Sigmoid colon (tissue), 7 donors: ENCODE data around the gene BCL2L15. TPM values are rescaled to one million over a fixed set of nuclear protein-coding genes. Genes with fewer than 3 reads are reported as not detected.
A peak's percentile ranks its signal among the peaks of the same experiment; 100 is the strongest.

Experiments used
- DNase-seq: peaks from one replicate; pipeline ENCODE4 v3.0.0-alpha.2; 2019
- H3K27ac ChIP-seq, 4 donors: fragments of 200-600 bp; sonication (generic); one replicate each; pipeline ENCODE4 v1.5.1; 2016 to 2019; ENCODE audit warnings: mild to moderate bottlenecking in 1 of 4
- H3K27me3 ChIP-seq, 3 donors: fragments of 200-600 bp; sonication (generic); one replicate each; pipeline ENCODE4 v1.5.1; 2019; ENCODE audit warnings: mild to moderate bottlenecking in 1 of 3
- H3K36me3 ChIP-seq, 4 donors: fragments of 200-600 bp; sonication (generic); one replicate each; pipeline ENCODE4 v1.5.1; 2016 to 2019
- H3K4me1 ChIP-seq, 4 donors: fragments of 200-600 bp; sonication (generic); one replicate each; pipeline ENCODE4 v1.5.1; 2017 to 2019
- H3K4me3 ChIP-seq, 4 donors: fragments of 200-600 bp; sonication (generic); one replicate each; pipeline ENCODE4 v1.5.1; 2017 to 2019; ENCODE audit warnings: mild to moderate bottlenecking in 2 of 4, moderate library complexity in 1 of 4
- H3K9me3 ChIP-seq, 4 donors: fragments of 200-600 bp in 3 of 4; sonication (generic) in 3 of 4; one replicate each; pipeline versions ENCODE4 v1.5.1 to v1.6.1; 2013 to 2019
- CTCF ChIP-seq, 4 experiments: fragments of 450-650 bp in 3 of 4; fragments of 200-600 bp in 1 of 4; IDR thresholded peaks; one replicate each; pipeline ENCODE4 v1.5.1; 2016 to 2019; ENCODE audit warnings: antibody characterized with exemption in 4 of 4, mild to moderate bottlenecking in 3 of 4, moderate library complexity in 2 of 4
- EP300 ChIP-seq, 4 donors: sonication (generic); formaldehyde crosslinking; IDR thresholded peaks; one replicate each; pipeline ENCODE4 v1.6.1; 2017; ENCODE audit warnings: antibody characterized with exemption in 4 of 4
- POLR2A ChIP-seq, 2 donors: fragments of 450-650 bp; IDR thresholded peaks; one replicate each; pipeline ENCODE4 v1.6.1; 2016; ENCODE audit warnings: antibody characterized with exemption in 2 of 2, mild to moderate bottlenecking in 2 of 2, moderate library complexity in 2 of 2
- POLR2AphosphoS5 ChIP-seq, 4 donors: sonication (generic); formaldehyde crosslinking; IDR thresholded peaks; one replicate each; pipeline ENCODE4 v1.6.1; 2017; ENCODE audit warnings: antibody characterized with exemption in 4 of 4
- WGBS, 2 donors: extraction: QIAGEN DNeasy Blood & Tissue Kit; methylation state at CpG; one replicate each; pipeline ENCODE4 v1.1.7; 2013; 5-methylcytosine and 5-hydroxymethylcytosine counted together
- intact Hi-C: fragments of 100-400 bp; cut with DNase I; formaldehyde crosslinking; loops from one replicate; pipeline ENCODE4 v1.15.1; 2023
- polyA plus RNA-seq, 3 donors: library from polyadenylated mRNA; stranded (reverse); fragments of 200-250 nt; gene quantifications; one replicate each; pipeline ENCODE4 v1.2.3, GENCODE V29; 2013
- total RNA-seq, 4 donors: library from RNA; depleted of rRNA; stranded (reverse); fragments of >200 nt; gene quantifications; one replicate each; pipeline ENCODE4 v1.1.0, GENCODE V29; 2016
- donor health status: healthy with polysubstance abuse.
- donor health status: Bipolar disorder and iron deficiency.
- donor health status: healthy.

Gene BCL2L15
- total and polyA plus RNA-seq, 7 donors: under 0.01 to 87.9 (median 0.49) TPM

- intact Hi-C loops: loop anchor here (2.0 to 10.0 kb wide), 4 partner anchors 69 to 509 kb away; partner anchors contain the start of genes MAGI3, OLFML3 and RSBN1
- Histone ChIP-seq H3K27ac (peak overlapping the region; percentile 87 to 95 (median 92)), H3K27me3 (no peaks in the 10 kb centered on the region), H3K36me3 (peaks cover 0 to 46% (median 7%) of the 10 kb centered on the region in 4 donors), H3K4me1 (peaks cover 0 to 28% (median 21%) of the 10 kb centered on the region in 4 donors), H3K9me3 (no peaks in the 10 kb centered on the region), H3K4me3 (peak overlapping the region; percentile 57 to 81 (median 73))
- no peak for DNase-seq
- 0 to 1% methylated on average over 11 of the region's 11 CpGs for WGBS, 2 donors
- TF ChIP-seq POLR2AphosphoS5 (IDR thresholded peaks at IDR 0.05) (no peak), EP300 (IDR thresholded peaks at IDR 0.05) (no peak), POLR2A (IDR thresholded peaks at IDR 0.05) (no peak), CTCF (IDR thresholded peaks at IDR 0.05) (no peak)
These were observed 16.9 kb upstream of the BCL2L15 start for GRCh38 chr1:113904293-113904673.

- no peaks in the 10 kb centered on the region for H3K9me3 ChIP-seq
- WGBS, 2 donors: 15 to 18% methylated on average over 7 of the region's 7 CpGs
- DNase-seq: no peak
- peak overlapping the region; percentile 87 to 95 (median 92) for H3K27ac ChIP-seq
- intact Hi-C loops: loop anchor here (2.0 to 10.0 kb wide), 4 partner anchors 69 to 509 kb away; partner anchors contain the start of genes MAGI3, OLFML3 and RSBN1
- TF ChIP-seq CTCF (IDR thresholded peaks at IDR 0.05): no peak
- no peak for TF ChIP-seq POLR2AphosphoS5 (IDR thresholded peaks at IDR 0.05)
- no peak for TF ChIP-seq EP300 (IDR thresholded peaks at IDR 0.05)
- no peak for TF ChIP-seq POLR2A (IDR thresholded peaks at IDR 0.05)
- H3K4me3 ChIP-seq: peak overlapping the region; percentile 57 to 81 (median 73)
- peaks cover 0 to 44% (median 7%) of the 10 kb centered on the region in 4 donors for H3K36me3 ChIP-seq
- H3K27me3 ChIP-seq: no peaks in the 10 kb centered on the region
- H3K4me1 ChIP-seq: peaks cover 0 to 34% (median 21%) of the 10 kb centered on the region in 4 donors
These were observed 16.3 kb upstream of the BCL2L15 start for GRCh38 chr1:113903501-113904292.

DNA sequence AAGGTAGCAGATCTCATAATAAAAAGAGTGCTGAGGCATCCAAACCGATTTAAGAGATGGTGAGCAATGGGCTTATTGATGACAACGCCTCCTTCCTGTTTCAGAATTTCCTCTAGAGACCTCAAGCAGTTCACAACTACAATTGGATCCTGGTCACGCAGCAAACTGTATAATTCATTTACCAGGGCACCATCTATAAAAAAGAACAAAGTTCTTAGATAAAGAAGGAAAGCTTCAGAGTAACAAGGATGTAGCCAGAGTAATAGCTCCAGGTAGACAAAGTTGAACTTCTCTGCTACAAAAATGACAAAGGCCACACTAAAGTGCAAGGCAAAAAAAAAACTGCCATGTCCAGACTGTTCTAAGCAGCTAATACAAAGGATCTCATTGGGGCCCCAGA lies 13.8 kb upstream of the BCL2L15 start:
- no peak for DNase-seq
- Histone ChIP-seq H3K4me3 (no peak overlapping the region), H3K27me3 (no peaks in the 10 kb centered on the region), H3K36me3 (peaks cover 0 to 56% (median 9%) of the 10 kb centered on the region in 4 donors), H3K9me3 (no peaks in the 10 kb centered on the region), H3K4me1 (peaks cover 0 to 27% (median 19%) of the 10 kb centered on the region in 4 donors), H3K27ac (no peak overlapping the region)
- intact Hi-C loops: loop anchor here (10.0 kb wide), 1 partner anchor 506 kb away; the partner anchor contains the start of gene MAGI3
- WGBS, 2 donors: 19 to 62% methylated on average over 3 of the region's 3 CpGs
- TF ChIP-seq POLR2A (IDR thresholded peaks at IDR 0.05): no peak
- TF ChIP-seq CTCF (IDR thresholded peaks at IDR 0.05): no peak
- no peak for TF ChIP-seq EP300 (IDR thresholded peaks at IDR 0.05)
- TF ChIP-seq POLR2AphosphoS5 (IDR thresholded peaks at IDR 0.05): no peak

GRCh38 chr1:113899111-113899510 lies 11.7 kb upstream of the BCL2L15 start:
- DNase-seq: no peak

More at GRCh38 chr1:113899111-113899510, 11.7 kb upstream of the BCL2L15 start:
- Histone ChIP-seq H3K27ac (peak overlapping the region in 1 of 4 donors; percentile 2), H3K9me3 (no peaks in the 10 kb centered on the region), H3K27me3 (no peaks in the 10 kb centered on the region), H3K36me3 (peaks cover 0 to 77% (median 15%) of the 10 kb centered on the region in 4 donors), H3K4me1 (peaks cover 0 to 25% (median 10%) of the 10 kb centered on the region in 4 donors), H3K4me3 (no peak overlapping the region)
- TF ChIP-seq CTCF (IDR thresholded peaks at IDR 0.05) (no peak), POLR2A (IDR thresholded peaks at IDR 0.05) (no peak)
- intact Hi-C loops: no loop called here
